Lower lobe of right lung (tissue), 2 donors: ENCODE results near the gene CDYL2. TPM values are rescaled to one million over a fixed set of nuclear protein-coding genes. Genes with fewer than 3 reads are reported as not detected.

Source experiments
- ATAC-seq, 2 donors: fragments of 200-7000 bp; cut with Tn5 transposase; one replicate each; pipeline ENCODE4 v1.9.1; 2020 to 2022; ENCODE audit warnings: mild to moderate bottlenecking in 2 of 2, moderate library complexity in 2 of 2
- DNase-seq: peaks from one replicate; pipeline ENCODE4 v3.0.0-alpha.2; 2020
- H3K27ac ChIP-seq: fragments of 200-600 bp; one replicate; pipeline ENCODE4 v1.8.0; 2022
- H3K27me3 ChIP-seq: fragments of 200-600 bp; one replicate; pipeline ENCODE4 v1.8.0; 2022; ENCODE audit warnings: low read depth
- H3K36me3 ChIP-seq: fragments of 200-600 bp; one replicate; pipeline ENCODE4 v1.8.0; 2022; ENCODE audit warnings: mild to moderate bottlenecking
- H3K4me1 ChIP-seq: fragments of 200-600 bp; one replicate; pipeline ENCODE4 v1.8.0; 2022
- H3K4me3 ChIP-seq: fragments of 200-600 bp; one replicate; pipeline ENCODE4 v1.8.0; 2022; ENCODE audit warnings: mild to moderate bottlenecking
- H3K9me3 ChIP-seq: fragments of 200-600 bp; one replicate; pipeline ENCODE4 v1.8.0; 2022
- CTCF ChIP-seq: fragments of 200-600 bp; IDR thresholded peaks from one replicate; pipeline ENCODE4 v1.8.0; 2022; ENCODE audit warnings: antibody characterized with exemption, mild to moderate bottlenecking
- intact Hi-C: fragments of 100-400 bp; cut with DNase I; formaldehyde crosslinking; loops from one replicate; pipeline ENCODE4 v1.11.0; 2022
- total RNA-seq: library from RNA; stranded (reverse); fragmentation: NEBNext Ultra II Directional; extraction: Animal tissue kit (Norgen Biotek cat#: 25700); gene quantifications from one replicate; pipeline ENCODE4 v1.2.1, GENCODE V29; 2021
- donor health status: DM: no; HTN: yes; CAD: no; lungs with severe emphysema.

CDYL2 gene
- total RNA-seq, 1 donor from 2014 or later = 14.7 TPM

GRCh38 chr16:80702696-80703095 lies 101.7 kb downstream of the CDYL2 start:
- intact Hi-C loops = no loop called here
- Histone ChIP-seq H3K4me3 (no peak overlapping the region), H3K9me3 (no peaks in the 10 kb centered on the region), H3K4me1 (no peaks in the 10 kb centered on the region), H3K27me3 (no peaks in the 10 kb centered on the region), H3K27ac (no peak overlapping the region), H3K36me3 (no peaks in the 10 kb centered on the region)
- TF ChIP-seq CTCF = no peak
- ATAC-seq (no peak), DNase-seq (no peak)

- H3K27me3 ChIP-seq = no peaks in the 10 kb centered on the region
- TF ChIP-seq CTCF = no peak
- H3K9me3 ChIP-seq = no peaks in the 10 kb centered on the region
- no peak for DNase-seq
- H3K36me3 ChIP-seq = no peaks in the 10 kb centered on the region
- no peaks in the 10 kb centered on the region for H3K4me1 ChIP-seq
- intact Hi-C loops = no loop called here
- no peak overlapping the region for H3K27ac ChIP-seq
- no peak overlapping the region for H3K4me3 ChIP-seq
- ATAC-seq = no peak
Observed at GRCh38 chr16:80700558-80700957, 103.8 kb downstream of the CDYL2 start.

- Histone ChIP-seq H3K9me3 (no peaks in the 10 kb centered on the region), H3K27me3 (no peaks in the 10 kb centered on the region), H3K27ac (no peak overlapping the region), H3K4me1 (no peaks in the 10 kb centered on the region), H3K36me3 (no peaks in the 10 kb centered on the region), H3K4me3 (no peak overlapping the region)
- intact Hi-C loops = no loop called here
- ATAC-seq (no peak), DNase-seq (no peak)
- TF ChIP-seq CTCF = no peak
Observed at GRCh38 chr16:80695020-80695419, 109.4 kb downstream of the CDYL2 start.

GRCh38 chr16:80693553-80693952 lies 110.8 kb downstream of the CDYL2 start:
- Histone ChIP-seq H3K27ac (no peak overlapping the region), H3K4me1 (no peaks in the 10 kb centered on the region), H3K27me3 (no peaks in the 10 kb centered on the region), H3K9me3 (no peaks in the 10 kb centered on the region), H3K4me3 (no peak overlapping the region), H3K36me3 (no peaks in the 10 kb centered on the region)
- no peak for TF ChIP-seq CTCF
- ATAC-seq (no peak), DNase-seq (no peak)
- intact Hi-C loops = no loop called here

GRCh38 chr16:80692270-80692669 lies 112.1 kb downstream of the CDYL2 start:
- Histone ChIP-seq H3K27ac (no peak overlapping the region), H3K9me3 (no peaks in the 10 kb centered on the region), H3K4me1 (no peaks in the 10 kb centered on the region), H3K36me3 (no peaks in the 10 kb centered on the region), H3K4me3 (no peak overlapping the region), H3K27me3 (no peaks in the 10 kb centered on the region)
- ATAC-seq (no peak), DNase-seq (no peak)
- intact Hi-C loops = no loop called here
- no peak for TF ChIP-seq CTCF
